Keratinocyte (primary cell): ENCODE results near the gene RCN2. TPM values are rescaled to one million over a fixed set of nuclear protein-coding genes. Genes with fewer than 3 reads are reported as not detected.

ENCODE experiments used
- DNase-seq: peaks from one replicate; pipeline ENCODE4 v3.0.0-alpha.2; 2011; ENCODE audit warnings: low read depth, missing footprints, low spot score
- FAIRE-seq: peaks from 2 replicates; lab custom pipeline; 2011; peaks lifted over from hg19 to GRCh38; lab: Jason Lieb, UNC
- H2AFZ ChIP-seq: 2 replicates; pipeline ENCODE4 v1.6.0; 2012; ENCODE audit warnings: low read length, control low read depth, inconsistent platforms; ENCODE audit not compliant: control insufficient read depth
- H3K27ac ChIP-seq: 2 replicates; pipeline ENCODE4 v1.5.1; 2011; ENCODE audit warnings: low read length; ENCODE audit not compliant: control insufficient read depth, insufficient read depth
- H3K27me3 ChIP-seq: 3 replicates; pipeline ENCODE4 v1.6.0; 2011; ENCODE audit warnings: low read length; ENCODE audit not compliant: control insufficient read depth, insufficient read depth; ENCODE audit errors: extremely low read depth
- H3K36me3 ChIP-seq, 2 experiments: 2 replicates in 1 of 2; 3 replicates in 1 of 2; pipeline ENCODE4 v1.5.1; 2011; ENCODE audit warnings: low read length in 2 of 2, mild to moderate bottlenecking in 1 of 2; ENCODE audit not compliant: control insufficient read depth in 2 of 2, insufficient read depth in 2 of 2; ENCODE audit errors: extremely low read depth in 1 of 2
- H3K4me1 ChIP-seq: 3 replicates; pipeline ENCODE4 v1.5.1; 2011; ENCODE audit warnings: low read length; ENCODE audit not compliant: control insufficient read depth, insufficient read depth; ENCODE audit errors: extremely low read depth
- H3K4me2 ChIP-seq: 3 replicates; pipeline ENCODE4 v1.6.0; 2011; ENCODE audit warnings: low read depth, low read length; ENCODE audit not compliant: control insufficient read depth, insufficient read depth; ENCODE audit errors: extremely low read depth
- H3K4me3 ChIP-seq, 3 experiments: fragments of 200-600 bp in 1 of 3; sonication (generic) in 1 of 3; 2 replicates in 2 of 3; 3 replicates in 1 of 3; pipeline ENCODE4 v1.5.1; 2011 to 2016; ENCODE audit warnings: low read length in 3 of 3, mild to moderate bottlenecking in 3 of 3, control low read depth in 2 of 3, inconsistent platforms in 1 of 3, low read depth in 1 of 3, mixed read lengths in 1 of 3, mixed run types in 1 of 3, moderate library complexity in 1 of 3; ENCODE audit not compliant: control insufficient read depth in 2 of 3, insufficient read depth in 2 of 3; ENCODE audit errors: extremely low read depth in 1 of 3
- H3K79me2 ChIP-seq: 2 replicates; pipeline ENCODE4 v1.6.0; 2012; ENCODE audit warnings: low read length; ENCODE audit not compliant: control insufficient read depth, insufficient read depth
- H3K9ac ChIP-seq: 3 replicates; pipeline ENCODE4 v1.6.0; 2011; ENCODE audit warnings: low read length; ENCODE audit not compliant: control insufficient read depth, insufficient read depth; ENCODE audit errors: extremely low read depth
- H3K9me1 ChIP-seq: 3 replicates; pipeline ENCODE4 v1.6.0; 2011; ENCODE audit warnings: low read length; ENCODE audit not compliant: control insufficient read depth, insufficient read depth; ENCODE audit errors: extremely low read depth
- H3K9me3 ChIP-seq: 2 replicates; pipeline ENCODE4 v1.5.1; 2012; ENCODE audit warnings: low read depth, low read length; ENCODE audit not compliant: control insufficient read depth
- H4K20me1 ChIP-seq: 3 replicates; pipeline ENCODE4 v1.6.0; 2011; ENCODE audit warnings: low read length; ENCODE audit not compliant: control insufficient read depth, insufficient read depth; ENCODE audit errors: extremely low read depth
- CTCF ChIP-seq, 3 experiments: IDR thresholded peaks in 1 of 3; conservative IDR thresholded peaks in 1 of 3; optimal IDR thresholded peaks in 1 of 3; 2 replicates in 2 of 3; 3 replicates in 1 of 3; pipeline versions ENCODE3 to v1.5.1; 2011; ENCODE audit warnings: low read length in 3 of 3, mild to moderate bottlenecking in 3 of 3, moderate library complexity in 2 of 3, control low read depth in 1 of 3, inconsistent platforms in 1 of 3; ENCODE audit not compliant: insufficient read depth in 2 of 3; ENCODE audit errors: extremely low read depth in 1 of 3
- EZH2 ChIP-seq: IDR thresholded peaks from one replicate; pipeline ENCODE4 v1.6.1; 2012; ENCODE audit warnings: inconsistent platforms, mild to moderate bottlenecking, low read length, moderate library complexity
- dilution Hi-C: fragments of 300-500 bp; cut with MboI; formaldehyde crosslinking; loops from one replicate; pipeline ENCODE4 v1.7.0; 2020; ENCODE audit warnings: low sequenced_read_pairs; ENCODE audit not compliant: extremely low pct_ligation_motif_present
- polyA plus RNA-seq, 5 experiments: library from polyadenylated mRNA; depleted of rRNA in 3 of 5; stranded (reverse) in 3 of 5; stranded (forward) in 1 of 5; unstranded in 1 of 5; fragments of >200 nt; gene quantifications; 1 replicate in 1 of 5; 2 replicates in 3 of 5; 3 replicates in 1 of 5; pipeline versions ENCODE4 v1.2.1 to v1.2.3, GENCODE V29; 2011 to 2012; ENCODE audit warnings: missing spikeins in 2 of 5, low read depth in 1 of 5, low replicate concordance in 1 of 5

RCN2 gene
- polyA plus RNA-seq, 1 donor (not counting 4 experiments of a cell fraction or from before 2014, with no cell fraction given): 118 TPM

- no peaks in the 10 kb centered on the region for H3K79me2 ChIP-seq
- no peaks in the 10 kb centered on the region for H3K9me3 ChIP-seq
- no peaks in the 10 kb centered on the region for H3K36me3 ChIP-seq
- DNase-seq: no peak
- no peak for FAIRE-seq
- H3K27me3 ChIP-seq: no peaks in the 10 kb centered on the region
- peaks cover 8% of the 10 kb centered on the region for H3K4me1 ChIP-seq
- H3K9ac ChIP-seq: no peak overlapping the region
- no peak overlapping the region for H3K4me2 ChIP-seq
- dilution Hi-C loops: no loop called here
- TF ChIP-seq CTCF (optimal IDR thresholded peaks at IDR 0.05 in 1 of 3, IDR thresholded peaks at IDR 0.05 in 1 of 3, conservative IDR thresholded peaks at IDR 0.05 in 1 of 3; ENCODE audit: extremely low read depth in 1 of 3, insufficient read depth in 2 of 3, low read length in 3 of 3): peak; percentile 52 to 78 (median 53)
- TF ChIP-seq EZH2: no peak
- H4K20me1 ChIP-seq: no peaks in the 10 kb centered on the region
- no peak overlapping the region for H2AFZ ChIP-seq
- no peaks in the 10 kb centered on the region for H3K9me1 ChIP-seq
- H3K4me3 ChIP-seq: no peak overlapping the region
- no peak overlapping the region for H3K27ac ChIP-seq
Measured at GRCh38 chr15:76973362-76973743, 41.8 kb downstream of the RCN2 start.

GRCh38 chr15:76973906-76974305 lies 42.4 kb downstream of the RCN2 start:
- no peak overlapping the region for H2AFZ ChIP-seq
- no peaks in the 10 kb centered on the region for H3K9me1 ChIP-seq
- no peaks in the 10 kb centered on the region for H3K79me2 ChIP-seq
- peaks cover 8% of the 10 kb centered on the region for H3K4me1 ChIP-seq
- no peak overlapping the region for H3K4me3 ChIP-seq
- H4K20me1 ChIP-seq: no peaks in the 10 kb centered on the region
- H3K9me3 ChIP-seq: no peaks in the 10 kb centered on the region
- no peaks in the 10 kb centered on the region for H3K27me3 ChIP-seq
- H3K36me3 ChIP-seq: no peaks in the 10 kb centered on the region
- no peak for FAIRE-seq
- no peak for DNase-seq
- H3K27ac ChIP-seq: no peak overlapping the region
- no peak overlapping the region for H3K9ac ChIP-seq
- TF ChIP-seq CTCF (optimal IDR thresholded peaks at IDR 0.05 in 1 of 3, IDR thresholded peaks at IDR 0.05 in 1 of 3, conservative IDR thresholded peaks at IDR 0.05 in 1 of 3; ENCODE audit: extremely low read depth in 1 of 3, insufficient read depth in 2 of 3, low read length in 3 of 3) (no peak), EZH2 (no peak)
- H3K4me2 ChIP-seq: no peak overlapping the region
- dilution Hi-C loops: no loop called here
